ENCODE results near the gene SLK.

The SLK gene

DNA sequence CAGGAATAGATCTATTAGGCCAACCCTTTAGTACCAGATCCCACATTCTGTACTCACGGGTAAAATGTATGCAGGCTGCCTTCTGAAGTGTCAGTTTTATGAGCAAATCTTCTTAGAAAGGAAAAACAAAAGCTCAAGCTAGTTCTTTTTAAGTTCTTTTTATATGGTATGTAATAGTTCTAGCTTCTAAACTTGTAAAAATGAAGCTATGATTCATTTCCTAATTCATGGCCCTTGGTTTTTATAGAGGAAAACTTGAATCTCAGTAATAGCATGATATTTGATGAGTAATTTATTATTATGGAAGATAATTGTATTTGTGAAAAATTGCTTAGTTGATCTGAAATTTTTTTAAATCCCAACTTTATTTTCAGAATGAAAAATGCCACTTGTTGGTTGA, 54.3 kb downstream of the SLK start:
- H3K4me3 Mint-ChIP-seq = no peak overlapping the region
- no peaks in the 10 kb centered on the region for H3K9me3 Mint-ChIP-seq
- no peaks in the 10 kb centered on the region for H3K27me3 Mint-ChIP-seq (ENCODE audit: low read depth)
- DNase-seq (ENCODE audit: low spot score) = no peak
- peaks cover 67% of the 10 kb centered on the region for H3K36me3 Mint-ChIP-seq (ENCODE audit: low read depth)
- peaks cover 14% of the 10 kb centered on the region for H3K4me1 Mint-ChIP-seq (ENCODE audit: low read depth)
- H3K27ac Mint-ChIP-seq = no peak overlapping the region

DNA sequence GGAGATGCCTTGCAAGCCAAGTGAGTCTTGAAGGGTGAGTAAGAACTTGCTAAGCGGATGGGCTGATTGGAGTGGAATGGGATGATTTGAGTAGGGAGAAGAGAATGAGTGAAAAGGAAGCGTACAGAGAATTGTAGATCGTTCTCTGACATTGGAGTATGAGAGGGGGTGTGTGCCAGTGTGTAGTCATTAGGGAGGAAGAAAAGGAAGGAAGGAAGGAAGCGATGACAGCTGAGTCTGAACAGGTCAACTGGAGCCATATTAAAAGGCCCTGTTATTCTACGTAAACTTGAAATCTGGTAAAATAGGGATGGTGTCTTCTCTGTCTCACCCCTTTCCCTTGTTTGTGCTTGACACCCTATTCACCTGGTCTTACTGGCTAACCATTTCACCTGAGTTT, 55.1 kb downstream of the SLK start:
- H3K27me3 Mint-ChIP-seq (ENCODE audit: low read depth) = no peaks in the 10 kb centered on the region
- H3K9me3 Mint-ChIP-seq = no peaks in the 10 kb centered on the region
- H3K36me3 Mint-ChIP-seq (ENCODE audit: low read depth) = peaks cover 67% of the 10 kb centered on the region
- no peak overlapping the region for H3K27ac Mint-ChIP-seq
- DNase-seq (ENCODE audit: low spot score) = no peak
- H3K4me3 Mint-ChIP-seq = no peak overlapping the region
- H3K4me1 Mint-ChIP-seq (ENCODE audit: low read depth) = peaks cover 10% of the 10 kb centered on the region

GRCh38 chr10:104025524-104025923, 58.6 kb downstream of the SLK start:
- Mint-ChIP-seq H3K36me3 (ENCODE audit: low read depth) (peaks cover 52% of the 10 kb centered on the region), H3K9me3 (no peaks in the 10 kb centered on the region), H3K4me3 (no peak overlapping the region), H3K4me1 (ENCODE audit: low read depth) (peaks cover 2% of the 10 kb centered on the region), H3K27ac (no peak overlapping the region), H3K27me3 (ENCODE audit: low read depth) (no peaks in the 10 kb centered on the region)
- DNase-seq (ENCODE audit: low spot score) = no peak

DNA sequence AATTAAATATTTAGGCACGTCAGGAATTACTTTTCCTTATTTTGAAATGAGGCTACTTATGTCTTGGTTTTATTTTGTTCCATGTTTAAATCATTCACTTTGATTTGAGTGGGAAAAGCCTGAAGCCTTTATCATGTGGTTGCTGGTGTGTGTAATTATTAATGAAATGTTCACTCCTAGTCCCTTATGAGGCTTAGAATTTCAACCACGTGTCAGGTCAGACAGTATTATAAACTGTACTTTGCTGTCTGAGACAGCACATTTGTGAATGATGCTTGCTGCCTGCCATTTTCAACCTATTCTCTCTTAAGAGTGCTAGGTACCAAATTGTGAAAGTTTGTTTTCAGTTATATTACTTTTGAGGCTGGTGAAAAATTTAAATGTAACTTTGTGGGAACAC, 59.8 kb downstream of the SLK start:
- Mint-ChIP-seq H3K27me3 (ENCODE audit: low read depth) (no peaks in the 10 kb centered on the region), H3K9me3 (no peaks in the 10 kb centered on the region), H3K36me3 (ENCODE audit: low read depth) (peaks cover 44% of the 10 kb centered on the region)

GRCh38 chr10:104028146-104028545, 61.2 kb downstream of the SLK start:
- H3K27ac Mint-ChIP-seq = no peak overlapping the region
- H3K27me3 Mint-ChIP-seq (ENCODE audit: low read depth) = no peaks in the 10 kb centered on the region
- H3K4me3 Mint-ChIP-seq = no peak overlapping the region
- H3K9me3 Mint-ChIP-seq = no peaks in the 10 kb centered on the region
- H3K36me3 Mint-ChIP-seq (ENCODE audit: low read depth) = peaks cover 33% of the 10 kb centered on the region
- H3K4me1 Mint-ChIP-seq (ENCODE audit: low read depth) = peaks cover under 1% of the 10 kb centered on the region
- peak; percentile 3 for DNase-seq (ENCODE audit: low spot score)

More for the DNA sequence above, 59.8 kb downstream of the SLK start:
- H3K4me3 Mint-ChIP-seq = no peak overlapping the region
- no peak for DNase-seq (ENCODE audit: low spot score)
- H3K4me1 Mint-ChIP-seq (ENCODE audit: low read depth) = peaks cover 2% of the 10 kb centered on the region
- no peak overlapping the region for H3K27ac Mint-ChIP-seq

- H3K4me1 Mint-ChIP-seq (ENCODE audit: low read depth) = no peaks in the 10 kb centered on the region
- H3K36me3 Mint-ChIP-seq (ENCODE audit: low read depth) = peaks cover 26% of the 10 kb centered on the region
- no peak for DNase-seq (ENCODE audit: low spot score)
- no peak overlapping the region for H3K4me3 Mint-ChIP-seq
- H3K27ac Mint-ChIP-seq = no peak overlapping the region
- H3K27me3 Mint-ChIP-seq (ENCODE audit: low read depth) = no peaks in the 10 kb centered on the region
- H3K9me3 Mint-ChIP-seq = no peaks in the 10 kb centered on the region
Measured at GRCh38 chr10:104028823-104029520, 62.0 kb downstream of the SLK start.

DNA sequence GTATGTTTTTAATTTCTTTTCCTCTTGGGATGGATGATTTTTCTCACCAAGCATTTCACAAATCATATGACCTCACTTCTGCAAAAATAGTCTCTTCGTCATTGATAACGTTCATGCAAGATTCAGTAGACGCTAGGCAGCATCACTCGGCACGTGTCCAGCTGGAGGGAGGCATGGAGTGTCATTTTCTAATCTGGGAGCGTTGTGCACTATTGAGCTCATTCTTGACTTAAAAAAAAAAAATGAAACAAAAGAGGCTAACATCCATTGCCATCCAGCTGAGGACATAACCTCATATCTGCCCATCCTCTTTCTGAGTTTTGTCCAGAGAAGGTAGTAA, 62.6 kb downstream of the SLK start:
- Mint-ChIP-seq H3K27ac (no peak overlapping the region), H3K4me1 (ENCODE audit: low read depth) (no peaks in the 10 kb centered on the region), H3K4me3 (no peak overlapping the region), H3K27me3 (ENCODE audit: low read depth) (no peaks in the 10 kb centered on the region), H3K9me3 (no peaks in the 10 kb centered on the region), H3K36me3 (ENCODE audit: low read depth) (peaks cover 22% of the 10 kb centered on the region)
- DNase-seq (ENCODE audit: low spot score) = peak; percentile 1

GRCh38 chr10:104031631-104032030, 64.7 kb downstream of the SLK start:
- no peak overlapping the region for H3K4me3 Mint-ChIP-seq
- peaks cover 10% of the 10 kb centered on the region for H3K36me3 Mint-ChIP-seq (ENCODE audit: low read depth)
- no peaks in the 10 kb centered on the region for H3K27me3 Mint-ChIP-seq (ENCODE audit: low read depth)

DNA sequence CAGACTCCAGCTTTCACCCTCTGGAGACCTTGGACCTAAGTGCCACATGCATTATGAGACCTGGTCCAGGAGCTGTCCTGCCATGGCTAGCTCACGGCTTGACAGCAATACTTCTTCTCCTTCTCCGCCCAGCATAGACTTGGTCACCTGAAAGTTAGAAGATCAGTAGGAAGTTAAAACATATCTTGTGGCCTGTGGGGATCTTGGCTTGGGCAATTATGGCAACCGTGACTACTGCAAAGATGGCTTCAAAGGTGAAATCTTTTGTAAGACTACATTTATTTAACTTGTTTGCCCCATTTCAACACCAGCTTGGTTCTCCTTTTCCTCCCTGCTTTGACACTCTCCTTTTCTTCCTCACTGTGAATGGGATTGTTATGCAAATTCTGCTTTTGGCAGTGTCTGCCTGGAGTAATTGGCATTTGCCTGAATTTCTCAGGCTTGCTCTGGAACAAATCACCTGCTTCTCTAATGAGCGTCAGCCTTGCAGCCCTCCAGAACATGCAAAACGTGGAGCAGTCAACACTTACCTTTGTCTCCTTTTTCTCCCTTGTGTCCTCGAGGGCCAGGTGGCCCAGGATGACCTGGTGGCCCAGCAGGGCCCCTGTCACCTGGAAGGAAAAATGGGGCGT, 65.3 kb downstream of the SLK start:
- no peaks in the 10 kb centered on the region for H3K4me1 Mint-ChIP-seq (ENCODE audit: low read depth)
- H3K4me3 Mint-ChIP-seq = no peak overlapping the region
- peak; percentile 2 for DNase-seq (ENCODE audit: low spot score)
- no peak overlapping the region for H3K27ac Mint-ChIP-seq
- no peaks in the 10 kb centered on the region for H3K27me3 Mint-ChIP-seq (ENCODE audit: low read depth)
- H3K36me3 Mint-ChIP-seq (ENCODE audit: low read depth) = peaks cover 10% of the 10 kb centered on the region
- no peaks in the 10 kb centered on the region for H3K9me3 Mint-ChIP-seq

More at GRCh38 chr10:104031631-104032030, 64.7 kb downstream of the SLK start:
- Mint-ChIP-seq H3K4me1 (ENCODE audit: low read depth) (no peaks in the 10 kb centered on the region), H3K27ac (no peak overlapping the region), H3K9me3 (no peaks in the 10 kb centered on the region)
- no peak for DNase-seq (ENCODE audit: low spot score)

GRCh38 chr10:104033401-104033930, 66.5 kb downstream of the SLK start:
- Mint-ChIP-seq H3K4me1 (ENCODE audit: low read depth) (no peaks in the 10 kb centered on the region), H3K9me3 (no peaks in the 10 kb centered on the region), H3K36me3 (ENCODE audit: low read depth) (peaks cover 7% of the 10 kb centered on the region), H3K4me3 (no peak overlapping the region), H3K27ac (no peak overlapping the region), H3K27me3 (ENCODE audit: low read depth) (no peaks in the 10 kb centered on the region)
- no peak for DNase-seq (ENCODE audit: low spot score)

DNA sequence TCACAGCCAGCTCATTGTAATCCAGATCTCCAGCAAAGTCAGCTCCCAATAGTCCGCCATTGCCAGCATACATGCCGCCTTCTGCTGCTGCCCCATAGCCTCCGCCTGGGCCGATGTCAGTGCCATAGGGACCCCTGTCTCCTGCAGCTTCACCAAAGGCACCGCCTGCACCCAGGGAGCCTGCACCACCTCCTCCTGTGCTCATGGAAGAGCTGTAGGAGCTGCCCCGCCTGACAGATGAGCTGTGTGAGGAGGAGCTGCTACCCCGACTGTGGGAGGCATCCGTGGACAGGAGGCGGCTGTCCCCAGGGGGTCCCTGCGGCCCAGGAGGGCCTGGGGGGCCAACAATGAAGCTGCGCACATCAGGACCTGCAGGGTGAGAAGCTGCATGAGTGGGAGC, 67.0 kb downstream of the SLK start:
- Mint-ChIP-seq H3K27ac (no peak overlapping the region), H3K27me3 (ENCODE audit: low read depth) (no peaks in the 10 kb centered on the region), H3K4me1 (ENCODE audit: low read depth) (no peaks in the 10 kb centered on the region), H3K36me3 (ENCODE audit: low read depth) (peaks cover 7% of the 10 kb centered on the region), H3K4me3 (no peak overlapping the region), H3K9me3 (no peaks in the 10 kb centered on the region)
- no peak for DNase-seq (ENCODE audit: low spot score)

DNA sequence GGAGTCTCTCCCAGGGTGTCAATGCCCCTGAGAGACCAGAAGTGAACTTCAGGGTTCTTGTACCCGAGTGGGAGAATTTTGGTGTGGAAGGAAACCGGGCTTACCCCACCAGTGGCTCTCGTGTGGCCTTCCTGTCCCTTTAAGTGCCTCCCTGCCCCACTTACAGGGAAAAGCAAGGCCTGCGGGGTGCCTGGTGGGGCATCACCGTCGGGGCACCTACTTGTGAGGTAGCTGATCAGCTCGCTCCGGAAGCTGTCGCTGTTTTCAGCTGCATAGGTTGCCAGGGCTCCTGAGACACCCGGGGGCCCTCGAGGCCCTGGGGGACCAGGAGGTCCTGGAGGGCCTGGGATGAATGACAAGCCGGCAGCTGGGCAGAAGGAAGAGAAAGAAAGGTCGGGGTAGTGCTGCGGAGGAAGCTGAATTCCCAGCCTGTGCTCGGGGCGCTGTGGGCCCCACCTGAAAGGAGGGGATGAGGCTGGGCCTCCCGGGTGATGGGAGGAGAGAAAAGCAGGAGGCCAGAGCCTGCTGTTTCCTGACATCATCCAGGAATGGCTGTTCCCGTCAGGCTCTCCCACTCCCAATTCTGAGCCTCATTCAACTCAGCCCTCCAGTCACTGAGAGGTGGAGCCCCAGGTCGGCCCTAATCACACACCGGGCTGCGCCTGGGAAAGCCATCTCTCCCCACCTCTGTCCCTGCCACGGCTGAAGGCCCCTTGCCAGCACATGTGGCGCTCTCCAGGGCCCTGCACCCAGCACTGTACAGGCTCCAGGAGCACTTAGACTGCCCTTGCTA, 67.7 kb downstream of the SLK start:
- Mint-ChIP-seq H3K27ac (no peak overlapping the region), H3K27me3 (ENCODE audit: low read depth) (no peaks in the 10 kb centered on the region), H3K4me1 (ENCODE audit: low read depth) (no peaks in the 10 kb centered on the region), H3K36me3 (ENCODE audit: low read depth) (peaks cover 4% of the 10 kb centered on the region), H3K9me3 (no peaks in the 10 kb centered on the region), H3K4me3 (no peak overlapping the region)
- DNase-seq (ENCODE audit: low spot score) = no peak

GRCh38 chr10:104035194-104036068, 68.5 kb downstream of the SLK start:
- no peaks in the 10 kb centered on the region for H3K4me1 Mint-ChIP-seq (ENCODE audit: low read depth)
- no peak overlapping the region for H3K4me3 Mint-ChIP-seq
- DNase-seq (ENCODE audit: low spot score) = no peak
- H3K27me3 Mint-ChIP-seq (ENCODE audit: low read depth) = no peaks in the 10 kb centered on the region
- H3K36me3 Mint-ChIP-seq (ENCODE audit: low read depth) = peaks cover 3% of the 10 kb centered on the region
- no peak overlapping the region for H3K27ac Mint-ChIP-seq
- H3K9me3 Mint-ChIP-seq = no peaks in the 10 kb centered on the region
